Loucy (cell line): Measurements from ENCODE around the gene TPCN2.

Experiments used
- H2AFZ ChIP-seq: fragments of 200-600 bp; sonication (generic); 2 replicates; pipeline ENCODE4 v1.6.0; 2016; ENCODE audit warnings: antibody characterized with exemption, mild to moderate bottlenecking, low read length, moderate library complexity
- H3F3A ChIP-seq: fragments of 200-600 bp; 2 replicates; pipeline ENCODE4 v1.6.0; 2016; ENCODE audit warnings: antibody characterized with exemption, low read depth, mild to moderate bottlenecking
- H3K27me3 ChIP-seq: fragments of 200-600 bp; sonication (generic); 2 replicates; pipeline ENCODE4 v1.6.1; 2014; ENCODE audit warnings: low read length, mild to moderate bottlenecking; ENCODE audit not compliant: insufficient read depth, poor library complexity, severe bottlenecking
- H3K36me3 ChIP-seq: fragments of 200-600 bp; sonication (generic); 2 replicates; pipeline ENCODE4 v1.6.1; 2016; ENCODE audit warnings: low read length; ENCODE audit not compliant: insufficient read depth
- H3K4me1 ChIP-seq: fragments of 200-600 bp; sonication (generic); 2 replicates; pipeline ENCODE4 v1.5.1; 2014; ENCODE audit warnings: low read length, mild to moderate bottlenecking; ENCODE audit not compliant: insufficient read depth, poor library complexity, severe bottlenecking
- H3K4me2 ChIP-seq: fragments of 200-600 bp; sonication (generic); 2 replicates; pipeline ENCODE4 v1.6.0; 2014; ENCODE audit warnings: antibody characterized with exemption, low read length, low read depth, mild to moderate bottlenecking; ENCODE audit not compliant: poor library complexity, severe bottlenecking
- H3K4me3 ChIP-seq: fragments of 200-600 bp; sonication (generic); 2 replicates; pipeline ENCODE4 v1.5.1; 2014; ENCODE audit warnings: low read length, mild to moderate bottlenecking, mixed read lengths; ENCODE audit not compliant: poor library complexity, severe bottlenecking
- H3K79me2 ChIP-seq: fragments of 200-600 bp; sonication (generic); 2 replicates; pipeline ENCODE4 v1.6.1; 2014; ENCODE audit warnings: low read length; ENCODE audit not compliant: insufficient read depth
- H3K9ac ChIP-seq: fragments of 200-600 bp; sonication (generic); 2 replicates; pipeline ENCODE4 v1.6.0; 2014; ENCODE audit warnings: mild to moderate bottlenecking, low read depth, low read length, moderate library complexity; ENCODE audit not compliant: poor library complexity, severe bottlenecking
- H3K9me2 ChIP-seq: fragments of 200-600 bp; sonication (generic); replicated peaks from 2 replicates; pipeline ENCODE4 v1.6.1; 2016; ENCODE audit warnings: low read depth, low read length, mixed read lengths
- H3K9me3 ChIP-seq: fragments of 200-600 bp; sonication (generic); 2 replicates; pipeline ENCODE4 v1.6.1; 2014; ENCODE audit warnings: mild to moderate bottlenecking, antibody characterized with exemption, low read length, low read depth; ENCODE audit not compliant: insufficient read depth
- H4K20me1 ChIP-seq: fragments of 200-600 bp; sonication (generic); 2 replicates; pipeline ENCODE4 v1.6.0; 2014; ENCODE audit warnings: antibody characterized with exemption, low read length, mild to moderate bottlenecking; ENCODE audit not compliant: insufficient read depth, poor library complexity, severe bottlenecking
- CTCF ChIP-seq: fragments of 200-600 bp; sonication (generic); conservative IDR thresholded peaks from 2 replicates; pipeline ENCODE4 v1.5.1; 2014; ENCODE audit warnings: mild to moderate bottlenecking, antibody characterized with exemption, low read length
- EZH2phosphoT487 ChIP-seq: fragments of 200-600 bp; IDR thresholded peaks from 2 replicates; pipeline ENCODE4 v1.6.1; 2018; ENCODE audit warnings: antibody characterized with exemption, mild to moderate bottlenecking, moderate library complexity, borderline replicate concordance

TPCN2 gene

GRCh38 chr11:69165775-69166174, 117.0 kb downstream of the TPCN2 start:
- Histone ChIP-seq H2AFZ (no peak overlapping the region), H3K79me2 (no peaks in the 10 kb centered on the region), H3K9me3 (no peaks in the 10 kb centered on the region), H3K36me3 (no peaks in the 10 kb centered on the region), H3K9me2 (no peaks in the 10 kb centered on the region), H3F3A (no peaks in the 10 kb centered on the region), H3K9ac (no peak overlapping the region), H4K20me1 (no peaks in the 10 kb centered on the region), H3K4me2 (no peak overlapping the region), H3K4me3 (no peak overlapping the region), H3K4me1 (peaks cover 11% of the 10 kb centered on the region), H3K27me3 (no peaks in the 10 kb centered on the region)
- no peak for TF ChIP-seq EZH2phosphoT487
- no peak for TF ChIP-seq CTCF

GRCh38 chr11:69166218-69167115, 117.7 kb downstream of the TPCN2 start:
- Histone ChIP-seq H3K4me1 (peaks cover 11% of the 10 kb centered on the region), H3K4me2 (peak overlapping the region; percentile 54), H2AFZ (no peak overlapping the region), H3K9me3 (no peaks in the 10 kb centered on the region), H3K79me2 (no peaks in the 10 kb centered on the region), H3K4me3 (peak overlapping the region; percentile 7), H3F3A (no peaks in the 10 kb centered on the region), H3K27me3 (no peaks in the 10 kb centered on the region), H3K9ac (peak overlapping the region; percentile 16), H3K36me3 (no peaks in the 10 kb centered on the region), H4K20me1 (no peaks in the 10 kb centered on the region), H3K9me2 (no peaks in the 10 kb centered on the region)
- TF ChIP-seq CTCF (peak; percentile 32), EZH2phosphoT487 (no peak)

- H3K4me2 ChIP-seq = peak overlapping the region; percentile 54
- no peak overlapping the region for H2AFZ ChIP-seq
- H3K9ac ChIP-seq = no peak overlapping the region
- no peaks in the 10 kb centered on the region for H3F3A ChIP-seq
- no peaks in the 10 kb centered on the region for H3K27me3 ChIP-seq
- no peaks in the 10 kb centered on the region for H3K36me3 ChIP-seq
- H3K4me3 ChIP-seq = peak overlapping the region; percentile 7
- no peaks in the 10 kb centered on the region for H4K20me1 ChIP-seq
- no peaks in the 10 kb centered on the region for H3K79me2 ChIP-seq
- H3K4me1 ChIP-seq = peaks cover 11% of the 10 kb centered on the region
- no peaks in the 10 kb centered on the region for H3K9me2 ChIP-seq
- H3K9me3 ChIP-seq = no peaks in the 10 kb centered on the region
- TF ChIP-seq CTCF (no peak), EZH2phosphoT487 (no peak)
Observed at GRCh38 chr11:69167130-69167915, 118.6 kb downstream of the TPCN2 start.
